ENCODE data around the gene LRP1.
A peak's percentile ranks its signal among the peaks of the same experiment; 100 is the strongest.

Gene LRP1

GRCh38 chr12:57153415-57153997, 25.2 kb downstream of the LRP1 start:
- Mint-ChIP-seq H3K4me3 (no peak overlapping the region), H3K4me1 (ENCODE audit: low read depth in 2 of 2) (peaks cover 11 to 14% of the 10 kb centered on the region in 2 donors), H3K36me3 (ENCODE audit: insufficient read depth) (no peaks in the 10 kb centered on the region), H3K9me3 (no peaks in the 10 kb centered on the region), H3K27me3 (peaks cover 0 to 15% of the 10 kb centered on the region in 2 donors), H3K27ac (no peak overlapping the region)
- ATAC-seq (replicated peaks) (no peak), DNase-seq (no peak)

GRCh38 chr12:57154076-57154475, 25.8 kb downstream of the LRP1 start:
- Mint-ChIP-seq H3K27ac (no peak overlapping the region), H3K4me3 (no peak overlapping the region), H3K9me3 (no peaks in the 10 kb centered on the region), H3K36me3 (ENCODE audit: insufficient read depth) (no peaks in the 10 kb centered on the region), H3K4me1 (ENCODE audit: low read depth in 2 of 2) (peaks cover 11 to 14% of the 10 kb centered on the region in 2 donors), H3K27me3 (peaks cover 0 to 15% of the 10 kb centered on the region in 2 donors)
- ATAC-seq (replicated peaks) (no peak), DNase-seq (no peak)

DNA sequence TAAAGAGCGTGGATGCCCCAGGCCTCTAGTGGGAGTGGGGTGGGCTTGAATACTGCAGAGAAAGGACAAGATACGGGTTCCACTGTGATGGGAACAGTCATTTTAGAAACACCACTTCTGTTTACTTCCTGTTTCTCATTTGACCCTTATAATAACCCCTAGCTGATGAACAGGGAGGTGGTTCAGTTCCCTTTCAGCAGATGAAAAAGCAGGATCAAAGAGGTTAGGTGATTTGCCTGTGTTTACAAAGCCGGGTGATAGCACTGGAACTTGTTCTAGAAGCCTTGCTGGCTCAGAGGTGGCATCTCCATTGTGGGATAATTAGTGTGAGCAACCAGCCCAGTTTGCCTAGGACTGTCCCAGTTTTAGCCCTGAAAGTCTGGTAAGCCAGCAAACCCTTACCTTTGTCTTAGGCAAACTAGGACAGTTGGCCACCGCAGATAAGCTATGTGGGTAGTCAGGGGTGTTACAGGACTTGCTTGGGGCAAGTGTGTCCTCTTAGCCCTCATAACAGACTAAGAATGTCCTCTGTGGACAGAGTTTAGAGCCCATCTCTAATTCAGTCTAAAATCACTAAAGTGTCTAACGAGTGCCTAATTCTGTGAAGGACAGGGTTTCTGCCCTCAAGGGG, 26.6 kb downstream of the LRP1 start:
- DNase-seq, result no peak
- no peak for ATAC-seq (replicated peaks)
- Mint-ChIP-seq H3K27ac (no peak overlapping the region), H3K4me3 (no peak overlapping the region), H3K27me3 (peaks cover 0 to 15% of the 10 kb centered on the region in 2 donors), H3K4me1 (ENCODE audit: low read depth in 2 of 2) (peaks cover 11 to 14% of the 10 kb centered on the region in 2 donors), H3K36me3 (ENCODE audit: insufficient read depth) (no peaks in the 10 kb centered on the region), H3K9me3 (no peaks in the 10 kb centered on the region)

GRCh38 chr12:57156701-57157403, 28.6 kb downstream of the LRP1 start:
- Mint-ChIP-seq H3K4me3 (no peak overlapping the region), H3K4me1 (ENCODE audit: low read depth in 2 of 2) (peaks cover 11 to 14% of the 10 kb centered on the region in 2 donors), H3K36me3 (ENCODE audit: insufficient read depth) (no peaks in the 10 kb centered on the region), H3K27ac (no peak overlapping the region), H3K27me3 (peaks cover 0 to 8% of the 10 kb centered on the region in 2 donors), H3K9me3 (no peaks in the 10 kb centered on the region)
- ATAC-seq (replicated peaks) (no peak), DNase-seq (no peak)

GRCh38 chr12:57157588-57158173, 29.4 kb downstream of the LRP1 start:
- peak; percentile 42 for ATAC-seq (replicated peaks)

DNA sequence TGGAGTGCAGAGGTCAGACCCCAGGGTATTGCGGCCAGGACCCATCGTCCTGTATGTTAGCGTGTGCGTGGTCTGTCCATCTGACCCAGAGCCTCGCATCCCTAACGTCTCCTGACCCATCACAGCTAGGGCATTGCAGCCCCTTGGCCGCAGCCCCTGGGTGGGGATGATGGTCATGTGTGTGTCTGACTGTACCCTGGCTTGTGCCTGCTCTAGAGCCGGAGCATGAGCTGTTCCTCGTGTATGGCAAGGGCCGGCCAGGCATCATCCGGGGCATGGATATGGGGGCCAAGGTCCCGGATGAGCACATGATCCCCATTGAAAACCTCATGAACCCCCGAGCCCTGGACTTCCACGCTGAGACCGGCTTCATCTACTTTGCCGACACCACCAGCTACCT, 29.9 kb downstream of the LRP1 start:
- H3K27me3 Mint-ChIP-seq, result peaks cover 0 to 6% of the 10 kb centered on the region in 2 donors
- no peak overlapping the region for H3K4me3 Mint-ChIP-seq
- DNase-seq (no peak), ATAC-seq (replicated peaks) (no peak)
- no peaks in the 10 kb centered on the region for H3K9me3 Mint-ChIP-seq
- peaks cover 11 to 14% of the 10 kb centered on the region in 2 donors for H3K4me1 Mint-ChIP-seq (ENCODE audit: low read depth in 2 of 2)
- no peaks in the 10 kb centered on the region for H3K36me3 Mint-ChIP-seq (ENCODE audit: insufficient read depth)
- H3K27ac Mint-ChIP-seq, result no peak overlapping the region

More at GRCh38 chr12:57157588-57158173, 29.4 kb downstream of the LRP1 start:
- Mint-ChIP-seq H3K36me3 (ENCODE audit: insufficient read depth) (no peaks in the 10 kb centered on the region), H3K27ac (no peak overlapping the region), H3K9me3 (no peaks in the 10 kb centered on the region), H3K4me1 (ENCODE audit: low read depth in 2 of 2) (peaks cover 11 to 14% of the 10 kb centered on the region in 2 donors), H3K27me3 (peaks cover 0 to 6% of the 10 kb centered on the region in 2 donors), H3K4me3 (peak overlapping the region in 1 of 2 donors; percentile 15)
- DNase-seq, result no peak

DNA sequence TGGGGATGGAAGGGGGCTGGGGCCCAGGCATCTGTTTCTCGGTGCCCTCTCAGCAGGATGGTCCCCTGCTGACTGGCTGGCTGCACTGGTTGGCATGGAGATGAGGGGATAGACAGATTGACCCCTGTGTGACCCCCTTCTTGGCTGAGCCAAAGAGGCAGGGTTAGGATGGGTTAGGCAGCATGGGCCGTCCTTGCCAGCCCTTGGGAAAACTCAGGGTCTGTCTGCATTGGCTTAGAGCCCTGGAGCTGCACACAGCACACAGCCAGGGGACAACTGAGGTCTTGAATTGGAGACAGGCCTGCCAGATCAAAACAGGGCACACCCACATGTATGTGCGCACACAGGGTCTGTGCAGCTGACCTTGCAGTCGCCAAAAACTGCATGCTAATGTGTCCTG, 30.4 kb downstream of the LRP1 start:
- ATAC-seq (replicated peaks), result no peak

DNA sequence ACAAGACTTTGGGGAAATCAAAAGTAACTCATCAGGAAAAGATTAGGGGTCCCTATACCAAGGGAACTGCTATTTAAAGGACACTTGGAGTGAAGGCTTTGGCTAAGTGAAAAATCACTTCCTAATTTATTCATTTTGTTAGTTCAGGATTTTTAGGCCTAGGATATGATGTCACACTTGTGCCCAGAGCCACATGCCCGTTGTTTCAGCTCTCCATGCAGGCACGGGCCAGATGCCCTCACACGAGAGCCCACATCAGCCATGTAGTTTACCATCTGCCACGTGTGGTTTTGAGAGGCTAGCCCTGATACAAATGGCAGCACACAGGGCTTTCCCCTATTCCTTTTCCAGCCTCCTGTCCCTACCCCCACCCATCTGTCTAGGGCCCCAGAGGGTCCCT, 31.0 kb downstream of the LRP1 start:
- H3K4me1 Mint-ChIP-seq (ENCODE audit: low read depth in 2 of 2), result peaks cover 11 to 14% of the 10 kb centered on the region in 2 donors
- no peaks in the 10 kb centered on the region for H3K36me3 Mint-ChIP-seq (ENCODE audit: insufficient read depth)
- no peak for ATAC-seq (replicated peaks)
- no peak overlapping the region for H3K4me3 Mint-ChIP-seq
- peaks cover under 1 to 6% of the 10 kb centered on the region in 2 donors for H3K27me3 Mint-ChIP-seq
- no peaks in the 10 kb centered on the region for H3K9me3 Mint-ChIP-seq
- no peak overlapping the region for H3K27ac Mint-ChIP-seq
- DNase-seq, result no peak

More for the DNA sequence above, 30.4 kb downstream of the LRP1 start:
- DNase-seq, result no peak
- H3K9me3 Mint-ChIP-seq, result no peaks in the 10 kb centered on the region
- no peak overlapping the region for H3K4me3 Mint-ChIP-seq
- H3K27ac Mint-ChIP-seq, result no peak overlapping the region
- H3K4me1 Mint-ChIP-seq (ENCODE audit: low read depth in 2 of 2), result peaks cover 11 to 14% of the 10 kb centered on the region in 2 donors
- H3K27me3 Mint-ChIP-seq, result peaks cover 0 to 6% of the 10 kb centered on the region in 2 donors
- no peaks in the 10 kb centered on the region for H3K36me3 Mint-ChIP-seq (ENCODE audit: insufficient read depth)

DNA sequence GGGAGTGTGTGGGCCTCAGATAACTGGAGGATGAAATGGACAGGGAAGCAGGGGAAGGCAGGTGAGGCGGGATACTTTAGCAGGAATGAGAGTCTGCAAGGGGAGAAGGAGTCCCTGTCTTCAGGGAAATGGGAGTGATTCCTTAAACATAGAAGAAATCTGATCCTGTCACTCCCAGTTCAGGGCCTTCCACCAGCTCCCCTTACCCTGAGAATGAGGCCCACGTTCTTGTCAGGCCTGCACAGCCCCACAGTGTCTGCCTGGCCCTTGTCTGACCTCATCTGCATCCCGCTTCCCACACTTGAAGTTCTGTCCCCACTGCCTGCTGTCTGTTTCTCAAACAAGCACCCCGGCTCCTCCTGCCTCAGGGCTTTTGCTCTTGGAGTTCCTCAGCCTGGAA, 31.8 kb downstream of the LRP1 start:
- ATAC-seq (replicated peaks) (no peak), DNase-seq (no peak)
- peak overlapping the region in 1 of 2 donors; percentile 8 for H3K27ac Mint-ChIP-seq
- H3K27me3 Mint-ChIP-seq, result peaks cover 6 to 7% of the 10 kb centered on the region in 2 donors
- peaks cover 11 to 14% of the 10 kb centered on the region in 2 donors for H3K4me1 Mint-ChIP-seq (ENCODE audit: low read depth in 2 of 2)
- no peaks in the 10 kb centered on the region for H3K9me3 Mint-ChIP-seq
- H3K36me3 Mint-ChIP-seq (ENCODE audit: insufficient read depth), result no peaks in the 10 kb centered on the region
- no peak overlapping the region for H3K4me3 Mint-ChIP-seq

GRCh38 chr12:57160741-57161140, 32.5 kb downstream of the LRP1 start:
- Mint-ChIP-seq H3K4me3 (no peak overlapping the region), H3K9me3 (no peaks in the 10 kb centered on the region), H3K36me3 (ENCODE audit: insufficient read depth) (no peaks in the 10 kb centered on the region), H3K4me1 (ENCODE audit: low read depth in 2 of 2) (peaks cover 11 to 14% of the 10 kb centered on the region in 2 donors), H3K27me3 (peaks cover 6 to 10% of the 10 kb centered on the region in 2 donors), H3K27ac (peak overlapping the region in 1 of 2 donors; percentile 8)
- DNase-seq (no peak), ATAC-seq (replicated peaks) (no peak)

DNA sequence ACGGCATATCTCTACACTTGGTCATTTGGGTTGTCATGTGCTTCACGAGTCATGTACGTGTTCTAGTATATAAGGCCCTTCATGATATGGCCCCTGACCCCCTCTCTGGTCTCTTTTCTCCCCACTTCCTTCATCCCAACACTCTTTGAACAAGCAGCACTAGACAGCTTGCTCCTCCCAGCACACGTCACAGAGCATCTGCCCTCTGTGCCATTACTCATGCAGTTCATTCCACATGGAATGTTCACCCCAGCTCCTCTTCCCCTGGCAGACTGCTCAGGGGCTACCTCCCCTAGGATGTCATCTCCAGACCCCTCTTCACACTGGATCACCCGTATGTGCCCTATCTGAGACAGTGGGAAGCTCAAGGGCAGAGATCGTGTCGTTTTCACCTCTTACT, 33.2 kb downstream of the LRP1 start:
- DNase-seq, result no peak
- no peaks in the 10 kb centered on the region for H3K9me3 Mint-ChIP-seq
- no peaks in the 10 kb centered on the region for H3K36me3 Mint-ChIP-seq (ENCODE audit: insufficient read depth)
- no peak for ATAC-seq (replicated peaks)
- H3K27me3 Mint-ChIP-seq, result peaks cover 3 to 10% of the 10 kb centered on the region in 2 donors
- H3K4me3 Mint-ChIP-seq, result no peak overlapping the region
- no peak overlapping the region for H3K27ac Mint-ChIP-seq
- H3K4me1 Mint-ChIP-seq (ENCODE audit: low read depth in 2 of 2), result peaks cover 11 to 14% of the 10 kb centered on the region in 2 donors

DNA sequence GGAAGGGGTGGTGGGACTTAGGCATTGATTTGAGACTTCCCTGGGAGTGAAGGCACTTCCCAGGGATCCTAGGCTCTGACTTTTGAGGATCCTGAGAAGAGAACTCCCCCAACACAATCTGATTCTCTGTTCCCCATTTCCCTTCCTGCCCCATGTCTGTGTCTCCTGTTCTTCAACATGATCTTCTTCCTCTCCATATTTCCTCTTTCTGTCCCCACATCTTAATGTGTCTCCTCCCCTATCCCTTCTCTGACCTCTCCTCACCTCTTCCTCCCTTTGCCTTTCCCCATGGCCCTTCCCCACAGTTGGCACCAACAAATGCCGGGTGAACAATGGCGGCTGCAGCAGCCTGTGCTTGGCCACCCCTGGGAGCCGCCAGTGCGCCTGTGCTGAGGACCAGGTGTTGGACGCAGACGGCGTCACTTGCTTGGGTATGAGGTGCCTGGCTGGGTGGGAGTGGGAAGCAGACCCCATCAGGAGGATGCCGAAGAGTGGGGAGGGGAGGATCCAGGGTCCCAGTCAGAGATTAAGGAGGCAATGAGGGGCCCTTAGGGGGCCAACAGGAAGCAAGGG, 34.4 kb downstream of the LRP1 start:
- peaks cover 0 to 10% of the 10 kb centered on the region in 2 donors for H3K27me3 Mint-ChIP-seq
- ATAC-seq (replicated peaks), result no peak

DNA sequence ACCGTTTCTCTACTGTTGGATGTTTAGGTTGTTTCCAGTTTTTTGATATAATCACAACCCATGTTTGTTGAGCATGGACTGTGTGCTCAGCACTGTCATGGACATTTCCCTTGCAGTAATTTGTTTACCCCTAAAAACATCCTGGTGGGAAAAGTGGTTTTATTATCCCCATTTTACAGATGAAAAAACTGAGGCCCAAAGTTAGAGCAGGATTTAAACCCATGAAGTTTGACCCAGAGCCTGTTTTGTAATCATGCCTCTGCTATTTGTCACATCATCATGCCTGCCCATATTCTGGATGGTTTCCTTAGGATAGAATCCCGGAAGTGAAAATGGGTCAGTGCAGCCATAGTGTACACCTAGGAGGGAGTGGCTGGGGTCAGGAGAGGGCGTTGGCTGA, 36.2 kb downstream of the LRP1 start:
- H3K9me3 Mint-ChIP-seq, result no peaks in the 10 kb centered on the region
- no peak overlapping the region for H3K4me3 Mint-ChIP-seq

More for the DNA sequence above, 34.4 kb downstream of the LRP1 start:
- no peaks in the 10 kb centered on the region for H3K36me3 Mint-ChIP-seq (ENCODE audit: insufficient read depth)
- H3K9me3 Mint-ChIP-seq, result no peaks in the 10 kb centered on the region
- no peak overlapping the region for H3K4me3 Mint-ChIP-seq
- DNase-seq, result no peak
- peaks cover 7 to 8% of the 10 kb centered on the region in 2 donors for H3K4me1 Mint-ChIP-seq (ENCODE audit: low read depth in 2 of 2)
- H3K27ac Mint-ChIP-seq, result no peak overlapping the region

More for the DNA sequence above, 36.2 kb downstream of the LRP1 start:
- Mint-ChIP-seq H3K36me3 (ENCODE audit: insufficient read depth) (no peaks in the 10 kb centered on the region), H3K27me3 (peaks cover 0 to 10% of the 10 kb centered on the region in 2 donors), H3K4me1 (ENCODE audit: low read depth in 2 of 2) (no peaks in the 10 kb centered on the region), H3K27ac (no peak overlapping the region)
- ATAC-seq (replicated peaks) (no peak), DNase-seq (no peak)

All from effector memory CD8-positive, alpha-beta T cell (primary cell).